ENCODE measurements around the gene HTT. TPM values are rescaled to one million over a fixed set of nuclear protein-coding genes. Genes with fewer than 3 reads are reported as not detected.

The HTT gene
- total RNA-seq, 1 donor from 2014 or later: 23.9 TPM

- DNase-seq (no peak), ATAC-seq (ENCODE audit: poor library complexity) (peak; percentile 50)
- intact Hi-C loops (cut with DNase I): no loop called here
These were observed 129.5 kb downstream of the HTT start for GRCh38 chr4:3203971-3204431.

- ATAC-seq (ENCODE audit: poor library complexity) (no peak), DNase-seq (no peak)
- intact Hi-C loops (cut with DNase I): no loop called here
These were observed 131.5 kb downstream of the HTT start for GRCh38 chr4:3205995-3206394.

- intact Hi-C loops (cut with DNase I): no loop called here
- ATAC-seq (ENCODE audit: poor library complexity) (no peak), DNase-seq (no peak)
These were observed 132.1 kb downstream of the HTT start for GRCh38 chr4:3206439-3207100.

- ATAC-seq (ENCODE audit: poor library complexity) (no peak), DNase-seq (no peak)
- intact Hi-C loops (cut with DNase I): no loop called here
These were observed 133.1 kb downstream of the HTT start for GRCh38 chr4:3207531-3208037.

GRCh38 chr4:3208826-3209225 lies 134.3 kb downstream of the HTT start:
- ATAC-seq (ENCODE audit: poor library complexity) (no peak), DNase-seq (no peak)
- intact Hi-C loops (cut with DNase I): no loop called here

- DNase-seq (no peak), ATAC-seq (ENCODE audit: poor library complexity) (no peak)
- intact Hi-C loops (cut with DNase I): no loop called here
These were observed 135.3 kb downstream of the HTT start for GRCh38 chr4:3209551-3210325.

GRCh38 chr4:3210467-3210866 lies 136.0 kb downstream of the HTT start:
- intact Hi-C loops (cut with DNase I): no loop called here
- DNase-seq: no peak
- no peak for ATAC-seq (ENCODE audit: poor library complexity)

- no peak for DNase-seq
- intact Hi-C loops (cut with DNase I): no loop called here
- ATAC-seq (ENCODE audit: poor library complexity): no peak
These were observed 137.4 kb downstream of the HTT start for GRCh38 chr4:3211866-3212265.

- DNase-seq (no peak), ATAC-seq (ENCODE audit: poor library complexity) (no peak)
- intact Hi-C loops (cut with DNase I): no loop called here
These were observed 138.1 kb downstream of the HTT start for GRCh38 chr4:3212391-3213105.

GRCh38 chr4:3213106-3213425 lies 138.6 kb downstream of the HTT start:
- ATAC-seq (ENCODE audit: poor library complexity) (no peak), DNase-seq (no peak)
- intact Hi-C loops (cut with DNase I): no loop called here

- no peak for ATAC-seq (ENCODE audit: poor library complexity)
- no peak for DNase-seq
- intact Hi-C loops (cut with DNase I): no loop called here
These were observed 139.3 kb downstream of the HTT start for GRCh38 chr4:3213661-3214250.

GRCh38 chr4:3215256-3215655 lies 140.8 kb downstream of the HTT start:
- DNase-seq (no peak), ATAC-seq (ENCODE audit: poor library complexity) (no peak)
- intact Hi-C loops (cut with DNase I): no loop called here

GRCh38 chr4:3215733-3216132 lies 141.3 kb downstream of the HTT start:
- DNase-seq (no peak), ATAC-seq (ENCODE audit: poor library complexity) (no peak)
- intact Hi-C loops (cut with DNase I): no loop called here

GRCh38 chr4:3217266-3217665 lies 142.8 kb downstream of the HTT start:
- DNase-seq (no peak), ATAC-seq (ENCODE audit: poor library complexity) (no peak)
- intact Hi-C loops (cut with DNase I): no loop called here

GRCh38 chr4:3217771-3218170 lies 143.3 kb downstream of the HTT start:
- intact Hi-C loops (cut with DNase I): no loop called here
- DNase-seq (no peak), ATAC-seq (ENCODE audit: poor library complexity) (no peak)

GRCh38 chr4:3218824-3219760 lies 144.6 kb downstream of the HTT start:
- intact Hi-C loops (cut with DNase I): no loop called here
- ATAC-seq (ENCODE audit: poor library complexity) (no peak), DNase-seq (no peak)

- DNase-seq: no peak
- intact Hi-C loops (cut with DNase I): no loop called here
- ATAC-seq (ENCODE audit: poor library complexity): no peak
These were observed 145.4 kb downstream of the HTT start for GRCh38 chr4:3219761-3220475.

Data from Right ventricle myocardium superior (tissue), 1 donor.